GM19025 (cell line): Measurements from ENCODE around the gene MEF2C.
"Not testable (repeated sequence)": the region's sequence is repeated elsewhere in the genome, so short reads cannot be mapped to it uniquely, and the experiment has no call there.

Experiments
- ATAC-seq: cut with Tn5 transposase; IDR thresholded peaks from one replicate; pipeline ENCODE4 v1.9.1; 2021; ENCODE audit warnings: mild to moderate bottlenecking, low read depth, moderate library complexity; ENCODE audit not compliant: unreplicated experiment

MEF2C gene

GRCh38 chr5:88868468-88869068 lies 14.4 kb downstream of the MEF2C start:
- ATAC-seq, result no peak

- ATAC-seq, result no peak
Observed at GRCh38 chr5:88867638-88868037, 15.3 kb downstream of the MEF2C start.

GRCh38 chr5:88863523-88863922 lies 19.5 kb downstream of the MEF2C start:
- ATAC-seq, result no peak

- no peak for ATAC-seq
Observed at GRCh38 chr5:88862547-88863175, 20.3 kb downstream of the MEF2C start.

- ATAC-seq, result no peak
Observed at GRCh38 chr5:88861231-88861630, 21.8 kb downstream of the MEF2C start.

GRCh38 chr5:88860501-88860900 lies 22.5 kb downstream of the MEF2C start:
- ATAC-seq, result no peak

- ATAC-seq, result no peak
Observed at GRCh38 chr5:88858392-88858791, 24.6 kb downstream of the MEF2C start.

GRCh38 chr5:88856381-88856780 lies 26.6 kb downstream of the MEF2C start:
- not testable (repeated sequence) for ATAC-seq

- ATAC-seq, result no peak
Observed at GRCh38 chr5:88854769-88855168, 28.2 kb downstream of the MEF2C start.

- no peak for ATAC-seq
Observed at GRCh38 chr5:88847420-88847819, 35.6 kb downstream of the MEF2C start.

GRCh38 chr5:88846434-88846833 lies 36.5 kb downstream of the MEF2C start:
- ATAC-seq, result no peak

- ATAC-seq, result peak; percentile 66
Observed at GRCh38 chr5:88845081-88845697, 37.8 kb downstream of the MEF2C start.

GRCh38 chr5:88842784-88843183 lies 40.2 kb downstream of the MEF2C start:
- ATAC-seq, result no peak

- ATAC-seq, result no peak
Observed at GRCh38 chr5:88841212-88841611, 41.8 kb downstream of the MEF2C start.

GRCh38 chr5:88840495-88840894 lies 42.5 kb downstream of the MEF2C start:
- ATAC-seq, result no peak

GRCh38 chr5:88839238-88839637 lies 43.7 kb downstream of the MEF2C start:
- no peak for ATAC-seq

GRCh38 chr5:88838500-88838899 lies 44.5 kb downstream of the MEF2C start:
- no peak for ATAC-seq

- ATAC-seq, result no peak
Observed at GRCh38 chr5:88837817-88838216, 45.2 kb downstream of the MEF2C start.

GRCh38 chr5:88837222-88837621 lies 45.8 kb downstream of the MEF2C start:
- no peak for ATAC-seq

GRCh38 chr5:88836195-88836838 lies 46.7 kb downstream of the MEF2C start:
- no peak for ATAC-seq

GRCh38 chr5:88834499-88834898 lies 48.5 kb downstream of the MEF2C start:
- ATAC-seq, result no peak

GRCh38 chr5:88834131-88834462 lies 48.9 kb downstream of the MEF2C start:
- no peak for ATAC-seq
